PFSK-1 (cell line): ENCODE measurements around the gene EPHB6.

Experiments used
- POLR2AphosphoS5 ChIP-seq: IDR thresholded peaks from 2 replicates; pipeline ENCODE4 v1.6.1; 2012; ENCODE audit warnings: low read depth, mild to moderate bottlenecking, control low read depth, low read length, moderate library complexity
- SIN3A ChIP-seq: IDR thresholded peaks from 2 replicates; pipeline ENCODE4 v1.6.1; 2012; ENCODE audit warnings: mild to moderate bottlenecking, low read length, moderate library complexity, borderline replicate concordance; ENCODE audit not compliant: insufficient read depth
- TAF1 ChIP-seq: IDR thresholded peaks from 2 replicates; pipeline ENCODE4 v1.6.1; 2012; ENCODE audit warnings: low read length, control low read depth, borderline replicate concordance; ENCODE audit not compliant: insufficient read depth
- TF ChIP-seq, protein P1 (sequence below), 2 experiments: IDR thresholded peaks; 2 replicates each; pipeline versions ENCODE4 v1.6.1 to v1.8.0; 2011 to 2012; ENCODE audit warnings: low read depth in 2 of 2, low read length in 2 of 2, control low read depth in 1 of 2, inconsistent platforms in 1 of 2, mild to moderate bottlenecking in 1 of 2, moderate library complexity in 1 of 2; ENCODE audit not compliant: insufficient read depth in 1 of 2

DNA sequence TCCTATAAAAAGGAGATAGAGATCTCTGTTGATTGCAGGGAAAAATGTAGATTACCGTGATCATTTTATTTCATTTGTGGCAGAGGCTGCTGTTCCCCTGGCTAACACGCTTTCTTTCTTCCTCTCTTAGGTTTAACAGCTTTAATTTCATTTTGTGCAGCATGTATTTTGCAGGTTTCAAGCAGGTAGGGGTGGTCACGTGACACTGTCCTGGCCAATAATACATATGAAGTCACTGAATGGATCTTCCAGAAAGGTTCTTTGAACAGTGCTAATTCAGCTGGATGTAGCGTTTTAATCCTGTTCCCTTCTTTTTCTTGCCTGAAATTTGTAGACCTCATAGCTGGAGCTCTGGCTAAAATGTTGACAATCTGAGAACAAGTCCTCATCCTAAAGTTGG lies 3.6 kb upstream of the EPHB6 start:
- TF ChIP-seq, protein P1, sequence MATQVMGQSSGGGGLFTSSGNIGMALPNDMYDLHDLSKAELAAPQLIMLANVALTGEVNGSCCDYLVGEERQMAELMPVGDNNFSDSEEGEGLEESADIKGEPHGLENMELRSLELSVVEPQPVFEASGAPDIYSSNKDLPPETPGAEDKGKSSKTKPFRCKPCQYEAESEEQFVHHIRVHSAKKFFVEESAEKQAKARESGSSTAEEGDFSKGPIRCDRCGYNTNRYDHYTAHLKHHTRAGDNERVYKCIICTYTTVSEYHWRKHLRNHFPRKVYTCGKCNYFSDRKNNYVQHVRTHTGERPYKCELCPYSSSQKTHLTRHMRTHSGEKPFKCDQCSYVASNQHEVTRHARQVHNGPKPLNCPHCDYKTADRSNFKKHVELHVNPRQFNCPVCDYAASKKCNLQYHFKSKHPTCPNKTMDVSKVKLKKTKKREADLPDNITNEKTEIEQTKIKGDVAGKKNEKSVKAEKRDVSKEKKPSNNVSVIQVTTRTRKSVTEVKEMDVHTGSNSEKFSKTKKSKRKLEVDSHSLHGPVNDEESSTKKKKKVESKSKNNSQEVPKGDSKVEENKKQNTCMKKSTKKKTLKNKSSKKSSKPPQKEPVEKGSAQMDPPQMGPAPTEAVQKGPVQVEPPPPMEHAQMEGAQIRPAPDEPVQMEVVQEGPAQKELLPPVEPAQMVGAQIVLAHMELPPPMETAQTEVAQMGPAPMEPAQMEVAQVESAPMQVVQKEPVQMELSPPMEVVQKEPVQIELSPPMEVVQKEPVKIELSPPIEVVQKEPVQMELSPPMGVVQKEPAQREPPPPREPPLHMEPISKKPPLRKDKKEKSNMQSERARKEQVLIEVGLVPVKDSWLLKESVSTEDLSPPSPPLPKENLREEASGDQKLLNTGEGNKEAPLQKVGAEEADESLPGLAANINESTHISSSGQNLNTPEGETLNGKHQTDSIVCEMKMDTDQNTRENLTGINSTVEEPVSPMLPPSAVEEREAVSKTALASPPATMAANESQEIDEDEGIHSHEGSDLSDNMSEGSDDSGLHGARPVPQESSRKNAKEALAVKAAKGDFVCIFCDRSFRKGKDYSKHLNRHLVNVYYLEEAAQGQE (IDR thresholded peaks at IDR 0.05; ENCODE audit: insufficient read depth in 1 of 2, low read depth in 2 of 2, low read length in 2 of 2) = no peak
- TF ChIP-seq POLR2AphosphoS5 (no peak), TAF1 (no peak), SIN3A (no peak)
